Upper lobe of left lung (tissue), 6 donors: Measurements from ENCODE around the gene TXNRD2. TPM values are rescaled to one million over a fixed set of nuclear protein-coding genes. Genes with fewer than 3 reads are reported as not detected.

Experiments used
- ATAC-seq, 2 donors: fragments of 200-7000 bp; cut with Tn5 transposase; one replicate each; pipeline ENCODE4 v1.9.1; 2022; ENCODE audit warnings: mild to moderate bottlenecking in 2 of 2, moderate library complexity in 2 of 2; ENCODE audit not compliant: low FRiP score in 2 of 2
- DNase-seq, 2 donors: peaks; one replicate each; pipeline ENCODE4 v3.0.0-alpha.2; 2019 to 2020
- H3K27ac ChIP-seq, 4 donors: fragments of 200-600 bp; sonication (generic); one replicate each; pipeline ENCODE4 v1.5.1; 2016 to 2019
- H3K27me3 ChIP-seq, 4 donors: fragments of 200-600 bp; sonication (generic); one replicate each; pipeline ENCODE4 v1.5.1; 2017 to 2019
- H3K36me3 ChIP-seq, 4 donors: fragments of 200-600 bp; sonication (generic); one replicate each; pipeline ENCODE4 v1.5.1; 2016 to 2019
- H3K4me1 ChIP-seq, 4 donors: fragments of 200-600 bp; sonication (generic); one replicate each; pipeline ENCODE4 v1.5.1; 2018 to 2019
- H3K4me3 ChIP-seq, 4 donors: fragments of 200-600 bp; sonication (generic); one replicate each; pipeline ENCODE4 v1.5.1; 2017 to 2019; ENCODE audit warnings: mild to moderate bottlenecking in 2 of 4, moderate library complexity in 1 of 4
- H3K9me3 ChIP-seq, 4 donors: fragments of 200-600 bp; sonication (generic); one replicate each; pipeline ENCODE4 v1.5.1; 2018 to 2019
- EP300 ChIP-seq, 4 donors: sonication (generic); formaldehyde crosslinking; IDR thresholded peaks; one replicate each; pipeline ENCODE4 v1.5.1; 2017; ENCODE audit warnings: antibody characterized with exemption in 4 of 4, control low read depth in 2 of 4
- POLR2A ChIP-seq, 4 donors: fragments of 450-650 bp; IDR thresholded peaks; one replicate each; pipeline ENCODE4 v1.5.1; 2016 to 2017; ENCODE audit warnings: antibody characterized with exemption in 4 of 4, mild to moderate bottlenecking in 2 of 4
- POLR2AphosphoS5 ChIP-seq, 2 donors: sonication (generic); formaldehyde crosslinking; IDR thresholded peaks; one replicate each; pipeline ENCODE4 v1.5.1; 2017; ENCODE audit warnings: antibody characterized with exemption in 2 of 2
- WGBS, 2 donors: methylation state at CpG; one replicate each; pipeline ENCODE4 v1.1.5; 2017 to 2018; 5-methylcytosine and 5-hydroxymethylcytosine counted together
- total RNA-seq, 6 donors: library from RNA; depleted of rRNA in 4 of 6; stranded (reverse); fragments of >200 nt in 4 of 6; gene quantifications; one replicate each; pipeline versions ENCODE4 v1.1.0 to v1.2.1, GENCODE V29; 2016 to 2021
- TF ChIP-seq, protein P1 (sequence below), 6 experiments: fragments of 450-650 bp in 4 of 6; fragments of 200-600 bp in 2 of 6; sonication (generic) in 2 of 6; IDR thresholded peaks; one replicate each; pipeline ENCODE4 v1.5.1; 2016 to 2019; ENCODE audit warnings: antibody characterized with exemption in 6 of 6
- donor health status: DM: no; HTN: no; CAD: no; lungs with moderate emphysema.
- donor health status: DM: no; HTN: yes; CAD: no; lungs with severe emphysema.

Gene TXNRD2
- total RNA-seq, 6 donors from 2014 or later, result 29.6 to 78.6 (median 49.3) TPM

DNA sequence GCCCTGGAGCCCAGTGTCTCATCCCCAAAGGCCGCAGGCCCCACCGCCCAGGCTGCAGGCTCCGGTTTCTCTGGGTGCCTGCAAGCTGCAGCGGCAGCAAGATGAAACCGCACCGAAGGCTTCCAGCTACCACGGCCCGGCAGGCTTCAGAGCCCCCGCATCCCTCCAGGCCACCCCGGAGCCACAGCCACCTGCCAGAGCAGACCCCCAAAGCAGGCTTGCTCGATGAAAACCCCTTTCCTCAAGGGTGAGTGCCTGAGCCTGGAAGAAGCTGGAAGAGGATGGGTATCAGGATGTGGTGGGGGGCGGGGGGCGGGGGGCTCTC is 62.4 kb downstream of the TXNRD2 start:
- TF ChIP-seq, protein P1, sequence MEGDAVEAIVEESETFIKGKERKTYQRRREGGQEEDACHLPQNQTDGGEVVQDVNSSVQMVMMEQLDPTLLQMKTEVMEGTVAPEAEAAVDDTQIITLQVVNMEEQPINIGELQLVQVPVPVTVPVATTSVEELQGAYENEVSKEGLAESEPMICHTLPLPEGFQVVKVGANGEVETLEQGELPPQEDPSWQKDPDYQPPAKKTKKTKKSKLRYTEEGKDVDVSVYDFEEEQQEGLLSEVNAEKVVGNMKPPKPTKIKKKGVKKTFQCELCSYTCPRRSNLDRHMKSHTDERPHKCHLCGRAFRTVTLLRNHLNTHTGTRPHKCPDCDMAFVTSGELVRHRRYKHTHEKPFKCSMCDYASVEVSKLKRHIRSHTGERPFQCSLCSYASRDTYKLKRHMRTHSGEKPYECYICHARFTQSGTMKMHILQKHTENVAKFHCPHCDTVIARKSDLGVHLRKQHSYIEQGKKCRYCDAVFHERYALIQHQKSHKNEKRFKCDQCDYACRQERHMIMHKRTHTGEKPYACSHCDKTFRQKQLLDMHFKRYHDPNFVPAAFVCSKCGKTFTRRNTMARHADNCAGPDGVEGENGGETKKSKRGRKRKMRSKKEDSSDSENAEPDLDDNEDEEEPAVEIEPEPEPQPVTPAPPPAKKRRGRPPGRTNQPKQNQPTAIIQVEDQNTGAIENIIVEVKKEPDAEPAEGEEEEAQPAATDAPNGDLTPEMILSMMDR (IDR thresholded peaks at IDR 0.05), result no peak
- TF ChIP-seq POLR2A (IDR thresholded peaks at IDR 0.05) (no peak), EP300 (IDR thresholded peaks at IDR 0.05) (no peak), POLR2AphosphoS5 (IDR thresholded peaks at IDR 0.05) (no peak)
- 94 to 99% methylated on average over 8 to 13 of the region's 13 CpGs for WGBS, 2 donors

DNA sequence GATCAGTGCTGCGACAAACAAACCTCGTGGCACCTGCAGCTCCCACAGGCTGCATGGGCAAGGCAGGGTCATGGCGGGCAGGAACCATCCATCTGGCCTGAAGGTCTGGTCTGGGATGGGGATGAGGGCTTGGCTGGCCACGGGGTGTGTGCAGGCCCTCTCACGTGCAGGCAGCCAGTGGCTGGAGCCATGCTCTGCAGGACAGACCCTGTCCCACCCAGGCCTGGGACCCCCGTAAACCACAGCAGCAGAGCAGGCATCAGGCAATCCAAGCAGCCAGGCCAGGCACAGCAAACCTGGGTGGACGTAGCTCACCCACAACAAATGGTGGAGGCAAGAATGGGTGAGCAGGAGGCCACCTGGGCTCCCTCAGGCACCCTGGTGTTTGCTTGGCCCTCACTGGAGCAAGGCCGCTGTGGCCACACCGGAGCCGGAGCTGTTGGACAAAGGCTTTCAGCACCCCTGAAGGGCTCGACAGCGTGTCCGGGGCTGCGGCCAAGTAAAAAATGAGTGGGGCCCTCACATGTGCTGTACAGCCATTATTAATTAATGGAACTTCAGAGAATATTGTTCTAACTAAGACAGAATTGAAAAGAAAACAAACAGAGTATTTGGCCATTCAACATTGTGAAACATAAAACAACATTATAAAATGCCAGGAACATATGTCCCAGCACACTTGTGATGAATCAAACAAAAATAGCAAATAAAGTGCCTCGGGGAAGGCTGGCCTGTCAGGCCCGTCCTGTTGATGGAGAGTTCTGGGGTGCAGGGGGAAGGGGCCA is 63.0 kb downstream of the TXNRD2 start:
- Histone ChIP-seq H3K27ac (no peak overlapping the region), H3K36me3 (peaks cover 0 to 10% (median 6%) of the 10 kb centered on the region in 4 donors), H3K27me3 (no peaks in the 10 kb centered on the region), H3K4me1 (peaks cover 38 to 64% (median 44%) of the 10 kb centered on the region in 4 donors), H3K4me3 (no peak overlapping the region), H3K9me3 (no peaks in the 10 kb centered on the region)
- TF ChIP-seq POLR2A (IDR thresholded peaks at IDR 0.05) (no peak), EP300 (IDR thresholded peaks at IDR 0.05) (no peak), POLR2AphosphoS5 (IDR thresholded peaks at IDR 0.05) (no peak)
- TF ChIP-seq, protein P1 (IDR thresholded peaks at IDR 0.05), result no peak
- DNase-seq, result peak in 1 of 2 donors; percentile 72
- WGBS, 2 donors, result 93% methylated on average over 12 to 14 of the region's 16 CpGs
- no peak for ATAC-seq

More for the DNA sequence above, 62.4 kb downstream of the TXNRD2 start:
- H3K4me1 ChIP-seq, result peaks cover 32 to 58% (median 40%) of the 10 kb centered on the region in 4 donors
- H3K27ac ChIP-seq, result no peak overlapping the region
- peaks cover 0 to 10% (median 6%) of the 10 kb centered on the region in 4 donors for H3K36me3 ChIP-seq
- H3K27me3 ChIP-seq, result no peaks in the 10 kb centered on the region
- H3K9me3 ChIP-seq, result no peaks in the 10 kb centered on the region
- no peak for ATAC-seq
- H3K4me3 ChIP-seq, result no peak overlapping the region
- DNase-seq, result peak in 1 of 2 donors; percentile 69

DNA sequence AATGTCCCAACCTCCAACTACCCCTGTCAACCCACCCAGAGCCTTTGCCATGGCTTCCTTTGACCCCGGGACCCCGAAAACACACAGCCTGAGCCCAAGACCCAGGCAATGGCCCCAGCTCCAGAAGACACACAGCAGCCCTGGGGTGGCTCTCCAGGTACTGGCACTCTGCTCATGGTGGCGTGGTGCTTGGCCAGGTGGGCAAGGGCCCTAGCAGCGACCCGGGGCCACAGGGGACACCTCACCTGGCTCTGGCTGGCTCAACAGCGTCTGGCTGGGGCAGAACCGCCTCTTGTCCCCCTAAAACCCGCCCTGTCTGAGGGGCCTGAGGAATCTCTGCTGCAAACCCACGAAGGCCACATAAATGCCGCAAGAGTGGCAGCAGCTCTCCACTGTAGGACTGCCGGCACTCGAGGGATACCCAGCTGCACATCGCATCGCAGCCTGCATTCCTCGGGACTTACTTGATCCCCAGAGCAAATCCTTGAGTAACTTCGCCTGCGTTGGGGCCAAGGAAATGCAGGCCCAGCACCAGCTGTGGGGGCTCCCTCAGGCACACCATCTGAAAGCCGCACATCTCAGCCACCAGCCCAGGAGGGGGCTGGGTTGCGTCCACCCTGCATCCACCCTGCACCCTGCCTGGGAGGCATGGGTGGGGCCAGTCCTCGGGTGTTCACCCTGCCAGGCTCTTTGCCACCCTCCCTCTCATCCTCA is 63.8 kb downstream of the TXNRD2 start:
- Histone ChIP-seq H3K9me3 (no peaks in the 10 kb centered on the region), H3K27me3 (no peaks in the 10 kb centered on the region), H3K4me1 (peaks cover 43 to 71% (median 44%) of the 10 kb centered on the region in 4 donors), H3K27ac (no peak overlapping the region), H3K4me3 (no peak overlapping the region), H3K36me3 (peaks cover 0 to 10% (median 3%) of the 10 kb centered on the region in 4 donors)
- DNase-seq, result peak; percentile 17 to 62
- no peak for TF ChIP-seq POLR2AphosphoS5 (IDR thresholded peaks at IDR 0.05)
- TF ChIP-seq, protein P1 (IDR thresholded peaks at IDR 0.05), result no peak
- no peak for TF ChIP-seq POLR2A (IDR thresholded peaks at IDR 0.05)
- TF ChIP-seq EP300 (IDR thresholded peaks at IDR 0.05), result no peak
- ATAC-seq, result no peak
- 96 to 99% methylated on average over 11 to 20 of the region's 20 CpGs for WGBS, 2 donors

DNA sequence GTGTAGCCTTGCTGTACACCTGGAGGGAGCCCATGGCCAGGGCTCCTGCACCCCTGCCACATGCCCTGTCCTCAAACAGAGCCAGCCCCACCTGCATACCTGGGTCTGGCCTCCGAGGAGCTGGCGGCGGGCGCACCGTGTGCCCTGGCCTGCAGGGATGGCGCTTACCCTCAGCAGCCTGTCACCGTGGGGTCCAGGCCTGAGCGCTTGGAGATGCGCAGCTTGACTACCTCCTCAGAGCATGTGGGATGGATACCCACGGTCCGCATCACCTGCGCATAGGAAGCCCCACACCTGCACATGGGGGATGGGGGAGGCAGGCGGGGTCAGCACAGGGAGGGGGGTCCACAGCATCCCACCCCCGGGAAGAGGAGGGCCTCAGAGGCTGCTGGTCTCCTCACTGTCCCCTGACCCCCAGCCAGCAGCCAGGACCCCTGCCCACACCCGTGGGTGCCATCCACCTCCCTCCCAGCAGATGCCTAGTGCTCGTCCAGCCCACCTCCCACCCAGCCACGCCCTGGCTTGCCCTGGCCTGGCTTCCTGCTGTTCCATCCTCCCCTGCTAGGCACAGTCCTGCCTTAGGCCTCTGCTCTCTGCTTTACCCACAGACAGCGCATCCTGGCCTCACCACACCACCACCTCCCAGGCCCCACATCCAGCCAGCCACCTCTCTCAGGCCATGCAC is 64.5 kb downstream of the TXNRD2 start:
- 94 to 100% methylated on average over 2 to 12 of the region's 18 CpGs for WGBS, 2 donors
- Histone ChIP-seq H3K27ac (no peak overlapping the region), H3K4me3 (no peak overlapping the region), H3K36me3 (peaks cover 0 to 10% (median 1%) of the 10 kb centered on the region in 4 donors), H3K9me3 (no peaks in the 10 kb centered on the region), H3K4me1 (peaks cover 43 to 64% (median 43%) of the 10 kb centered on the region in 4 donors), H3K27me3 (no peaks in the 10 kb centered on the region)
- peak; percentile 18 to 70 for DNase-seq
- no peak for TF ChIP-seq POLR2A (IDR thresholded peaks at IDR 0.05)
- TF ChIP-seq, protein P1 (IDR thresholded peaks at IDR 0.05), result no peak
- no peak for TF ChIP-seq POLR2AphosphoS5 (IDR thresholded peaks at IDR 0.05)
- TF ChIP-seq EP300 (IDR thresholded peaks at IDR 0.05), result no peak
- no peak for ATAC-seq
